Prostate gland (tissue), 2 donors: ENCODE results near the gene AGBL4. TPM values are rescaled to one million over a fixed set of nuclear protein-coding genes. Genes with fewer than 3 reads are reported as not detected.

Source experiments
- DNase-seq: peaks from one replicate; pipeline ENCODE4 v3.0.0-alpha.2; 2019; ENCODE audit warnings: low spot score
- H3K27ac ChIP-seq, 2 donors: fragments of 200-600 bp; sonication (generic); 2 replicates each; pipeline ENCODE4 v1.5.1; 2017 to 2019
- H3K27me3 ChIP-seq: fragments of 200-600 bp; sonication (generic); replicated peaks from 2 replicates; pipeline ENCODE4 v1.5.1; 2019; ENCODE audit not compliant: insufficient read depth
- H3K36me3 ChIP-seq, 2 donors: fragments of 200-600 bp; sonication (generic); 1 replicate in 1 of 2; 2 replicates in 1 of 2; pipeline versions ENCODE4 v1.5.1 to v1.8.1; 2017 to 2019
- H3K4me1 ChIP-seq: fragments of 200-600 bp; sonication (generic); replicated peaks from 2 replicates; pipeline ENCODE4 v1.5.1; 2019
- H3K4me3 ChIP-seq, 2 donors: fragments of 200-600 bp; sonication (generic); 2 replicates each; pipeline ENCODE4 v1.5.1; 2017 to 2019
- H3K9me3 ChIP-seq: fragments of 200-600 bp; sonication (generic); 2 replicates; pipeline ENCODE4 v1.5.1; 2017
- POLR2A ChIP-seq: fragments of 450-650 bp; IDR thresholded peaks from one replicate; pipeline ENCODE4 v1.6.1; 2016; ENCODE audit warnings: antibody characterized with exemption, mild to moderate bottlenecking
- POLR2AphosphoS5 ChIP-seq: sonication (generic); formaldehyde crosslinking; IDR thresholded peaks from one replicate; pipeline ENCODE4 v1.6.1; 2017; ENCODE audit warnings: antibody characterized with exemption
- WGBS: methylation state at CpG from one replicate; pipeline ENCODE4 v1.1.5; 2018; 5-methylcytosine and 5-hydroxymethylcytosine counted together
- intact Hi-C: fragments of 100-400 bp; cut with DNase I; formaldehyde crosslinking; loops from one replicate; pipeline ENCODE4 v1.14.2; 2022
- total RNA-seq, 2 donors: library from RNA; depleted of rRNA; stranded (reverse); fragments of >200 nt; gene quantifications; one replicate each; pipeline ENCODE4 v1.1.0, GENCODE V29; 2016
- TF ChIP-seq, protein P1 (sequence below), 4 experiments: fragments of 200-600 bp in 2 of 4; fragments of 450-650 bp in 2 of 4; sonication (generic) in 2 of 4; IDR thresholded peaks; 1 replicate in 3 of 4; 2 replicates in 1 of 4; pipeline ENCODE4 v1.5.1; 2016 to 2019; ENCODE audit warnings: antibody characterized with exemption in 4 of 4, mild to moderate bottlenecking in 2 of 4, moderate library complexity in 2 of 4

Gene AGBL4
- total RNA-seq, 2 donors from 2014 or later, result 0.82 to 2.7 TPM

DNA sequence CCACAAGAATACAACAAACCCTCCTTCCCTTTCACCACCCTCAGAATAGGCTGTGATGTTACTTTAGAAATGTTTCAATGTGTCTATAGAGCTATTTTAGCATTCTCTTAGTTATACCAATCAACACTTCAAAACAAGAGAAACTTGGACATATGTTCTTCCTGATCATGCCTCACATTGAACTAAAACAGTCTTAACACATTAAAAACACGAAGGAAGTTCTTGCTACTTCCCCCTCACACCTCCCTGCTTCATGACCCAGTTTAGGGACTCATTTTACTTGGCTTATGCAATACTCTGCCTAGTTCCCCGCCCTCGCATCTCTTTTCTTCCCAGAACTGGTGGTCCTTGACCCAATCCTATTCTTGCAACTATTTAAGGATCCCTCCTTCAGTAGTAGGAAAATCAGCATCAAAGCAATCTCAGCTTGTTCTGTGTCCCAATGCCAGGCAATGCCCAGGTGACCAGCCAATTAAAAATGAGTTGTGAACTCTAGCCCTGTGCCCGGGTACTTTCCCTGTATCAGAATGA, 838.2 kb downstream of the AGBL4 start:
- no peaks in the 10 kb centered on the region for H3K9me3 ChIP-seq
- no peak overlapping the region for H3K4me3 ChIP-seq
- 90% methylated on average over 4 of the region's 4 CpGs for WGBS
- H3K36me3 ChIP-seq, result no peaks in the 10 kb centered on the region
- TF ChIP-seq, protein P1, sequence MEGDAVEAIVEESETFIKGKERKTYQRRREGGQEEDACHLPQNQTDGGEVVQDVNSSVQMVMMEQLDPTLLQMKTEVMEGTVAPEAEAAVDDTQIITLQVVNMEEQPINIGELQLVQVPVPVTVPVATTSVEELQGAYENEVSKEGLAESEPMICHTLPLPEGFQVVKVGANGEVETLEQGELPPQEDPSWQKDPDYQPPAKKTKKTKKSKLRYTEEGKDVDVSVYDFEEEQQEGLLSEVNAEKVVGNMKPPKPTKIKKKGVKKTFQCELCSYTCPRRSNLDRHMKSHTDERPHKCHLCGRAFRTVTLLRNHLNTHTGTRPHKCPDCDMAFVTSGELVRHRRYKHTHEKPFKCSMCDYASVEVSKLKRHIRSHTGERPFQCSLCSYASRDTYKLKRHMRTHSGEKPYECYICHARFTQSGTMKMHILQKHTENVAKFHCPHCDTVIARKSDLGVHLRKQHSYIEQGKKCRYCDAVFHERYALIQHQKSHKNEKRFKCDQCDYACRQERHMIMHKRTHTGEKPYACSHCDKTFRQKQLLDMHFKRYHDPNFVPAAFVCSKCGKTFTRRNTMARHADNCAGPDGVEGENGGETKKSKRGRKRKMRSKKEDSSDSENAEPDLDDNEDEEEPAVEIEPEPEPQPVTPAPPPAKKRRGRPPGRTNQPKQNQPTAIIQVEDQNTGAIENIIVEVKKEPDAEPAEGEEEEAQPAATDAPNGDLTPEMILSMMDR (IDR thresholded peaks at IDR 0.05), result no peak
- no peak for TF ChIP-seq POLR2A
- TF ChIP-seq POLR2AphosphoS5, result no peak
- no peak overlapping the region for H3K27ac ChIP-seq
- no peaks in the 10 kb centered on the region for H3K27me3 ChIP-seq
- no peak for DNase-seq
- intact Hi-C loops, result no loop called here
- H3K4me1 ChIP-seq, result no peaks in the 10 kb centered on the region

DNA sequence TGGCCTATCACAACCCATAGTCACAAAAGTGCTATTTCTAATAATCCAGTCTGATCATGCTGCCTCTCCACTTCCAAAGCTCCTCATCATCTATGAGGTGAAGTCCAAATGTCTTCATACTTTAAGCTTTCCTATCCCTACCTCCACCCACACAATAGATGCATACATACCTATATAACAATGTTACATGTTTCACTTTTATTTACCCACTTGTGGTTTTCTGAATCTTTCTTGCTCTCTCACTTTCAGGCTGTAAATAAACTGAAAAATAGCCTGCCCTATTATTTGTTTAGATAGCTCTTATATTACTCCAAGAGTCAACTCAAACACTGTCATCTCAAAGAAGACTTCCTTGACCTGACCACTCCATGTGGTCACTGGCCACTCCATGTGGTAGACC, 840.3 kb downstream of the AGBL4 start:
- intact Hi-C loops, result no loop called here
- TF ChIP-seq POLR2A (no peak), POLR2AphosphoS5 (no peak)
- TF ChIP-seq, protein P1 (IDR thresholded peaks at IDR 0.05), result no peak
- Histone ChIP-seq H3K36me3 (no peaks in the 10 kb centered on the region), H3K27me3 (no peaks in the 10 kb centered on the region), H3K4me1 (no peaks in the 10 kb centered on the region), H3K27ac (no peak overlapping the region), H3K4me3 (no peak overlapping the region), H3K9me3 (no peaks in the 10 kb centered on the region)
- DNase-seq, result no peak

DNA sequence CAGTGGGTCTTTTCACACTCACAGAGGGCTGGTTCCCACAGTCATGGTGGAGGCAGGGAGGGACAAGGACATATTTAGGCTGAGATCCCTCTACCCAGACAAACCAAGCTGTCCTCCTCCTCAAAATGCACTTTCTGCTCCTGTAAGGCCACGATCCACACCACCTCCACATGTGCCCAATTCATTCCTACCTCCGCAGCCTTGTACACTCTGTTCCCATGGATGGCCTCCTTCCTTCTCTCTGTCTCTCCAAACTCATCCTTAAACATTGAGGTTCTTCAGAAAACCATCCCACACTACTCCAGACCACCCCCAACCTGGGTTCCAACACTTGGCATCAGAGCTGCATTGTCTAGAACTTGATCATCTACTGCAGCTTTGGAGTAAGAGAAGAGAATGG, 842.7 kb downstream of the AGBL4 start:
- DNase-seq, result no peak
- H3K27ac ChIP-seq, result no peak overlapping the region
- 91% methylated on average over 2 of the region's 2 CpGs for WGBS
- TF ChIP-seq POLR2AphosphoS5 (no peak), POLR2A (no peak)
- TF ChIP-seq, protein P1 (IDR thresholded peaks at IDR 0.05), result no peak
- no peaks in the 10 kb centered on the region for H3K27me3 ChIP-seq
- H3K4me3 ChIP-seq, result no peak overlapping the region
- no peaks in the 10 kb centered on the region for H3K4me1 ChIP-seq
- intact Hi-C loops, result no loop called here
- no peaks in the 10 kb centered on the region for H3K36me3 ChIP-seq
- H3K9me3 ChIP-seq, result no peaks in the 10 kb centered on the region

DNA sequence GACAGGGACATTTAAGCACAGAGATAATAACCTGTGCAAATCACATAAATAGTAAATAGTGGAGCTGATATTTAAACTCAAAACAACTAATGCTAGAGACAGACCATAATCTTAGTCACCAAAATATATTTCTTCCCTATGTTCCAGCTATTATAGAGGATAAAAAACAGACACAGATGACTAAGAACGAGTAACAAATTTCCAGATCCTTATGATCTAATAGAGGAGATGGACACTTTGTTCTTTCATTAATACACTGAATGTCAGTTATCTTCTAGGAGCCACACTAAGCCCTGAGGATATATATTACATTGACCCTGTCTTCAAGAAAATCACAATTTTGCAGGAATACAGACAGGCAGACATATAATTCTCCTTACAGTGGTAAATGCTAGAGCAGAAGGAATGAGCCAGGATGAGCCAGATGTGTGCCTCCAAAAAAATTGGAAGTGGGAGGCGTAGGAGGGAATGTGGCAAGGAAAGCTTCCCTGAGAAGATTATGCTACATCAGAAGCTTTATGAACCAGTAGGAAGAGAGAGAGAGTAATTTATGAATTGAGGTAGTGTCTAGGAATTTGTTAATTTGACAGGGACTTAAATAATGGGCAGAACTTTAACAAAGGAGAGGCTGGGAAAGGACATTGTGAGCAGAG, 851.7 kb downstream of the AGBL4 start:
- DNase-seq, result no peak
- Histone ChIP-seq H3K9me3 (no peaks in the 10 kb centered on the region), H3K4me3 (no peak overlapping the region), H3K27me3 (no peaks in the 10 kb centered on the region), H3K27ac (no peak overlapping the region), H3K36me3 (no peaks in the 10 kb centered on the region), H3K4me1 (no peaks in the 10 kb centered on the region)
- intact Hi-C loops, result no loop called here
- TF ChIP-seq POLR2AphosphoS5, result no peak
- no peak for TF ChIP-seq POLR2A
- TF ChIP-seq, protein P1 (IDR thresholded peaks at IDR 0.05), result no peak
- 86% methylated on average over 2 of the region's 2 CpGs for WGBS

DNA sequence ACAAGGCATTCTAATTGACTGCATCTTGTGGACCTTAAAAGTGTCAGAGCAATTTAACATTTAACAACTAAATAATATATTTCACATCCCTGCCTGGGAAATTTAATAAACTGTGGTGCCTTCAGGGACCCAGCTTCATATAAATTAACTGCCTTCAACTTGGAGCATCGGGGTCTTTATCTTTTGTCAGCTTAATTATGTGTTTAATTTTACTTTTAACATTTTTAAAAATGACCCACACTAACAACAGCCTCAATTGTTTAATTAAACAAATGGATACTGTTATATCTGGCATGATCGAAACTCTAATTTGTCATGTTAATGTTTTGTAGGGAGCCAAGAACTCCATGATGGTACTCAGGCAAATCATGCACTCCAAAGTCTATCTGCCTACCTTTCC, 857.7 kb downstream of the AGBL4 start:
- no peak for DNase-seq
- Histone ChIP-seq H3K27ac (no peak overlapping the region), H3K36me3 (no peaks in the 10 kb centered on the region), H3K27me3 (no peaks in the 10 kb centered on the region), H3K4me3 (no peak overlapping the region), H3K4me1 (no peaks in the 10 kb centered on the region), H3K9me3 (no peaks in the 10 kb centered on the region)
- TF ChIP-seq POLR2A (no peak), POLR2AphosphoS5 (no peak)
- TF ChIP-seq, protein P1 (IDR thresholded peaks at IDR 0.05), result no peak
- 59% methylated on average over 2 of the region's 2 CpGs for WGBS
- intact Hi-C loops, result no loop called here
